Measurements from ENCODE around the gene GOPC.

DNA sequence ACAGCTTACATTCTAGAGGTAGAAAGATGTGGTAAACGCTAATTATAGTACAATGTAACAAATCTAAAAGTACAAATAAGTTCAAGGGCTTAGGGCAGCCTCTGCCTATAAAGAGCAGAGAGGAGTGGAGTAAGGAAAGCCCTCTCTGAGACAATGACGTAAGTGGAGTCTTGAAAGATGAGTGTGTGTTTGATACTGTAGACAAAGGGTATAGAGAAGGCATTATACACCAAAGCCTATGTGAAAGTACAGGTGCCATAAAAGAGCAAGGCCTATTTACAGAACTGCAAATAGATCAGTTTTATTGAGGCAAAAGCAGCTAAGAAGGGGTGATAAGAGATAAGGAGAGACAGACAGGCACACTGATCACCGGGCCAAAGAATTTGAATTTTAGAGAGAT, 10.9 kb downstream of the GOPC start:
- TF ChIP-seq, protein P1, sequence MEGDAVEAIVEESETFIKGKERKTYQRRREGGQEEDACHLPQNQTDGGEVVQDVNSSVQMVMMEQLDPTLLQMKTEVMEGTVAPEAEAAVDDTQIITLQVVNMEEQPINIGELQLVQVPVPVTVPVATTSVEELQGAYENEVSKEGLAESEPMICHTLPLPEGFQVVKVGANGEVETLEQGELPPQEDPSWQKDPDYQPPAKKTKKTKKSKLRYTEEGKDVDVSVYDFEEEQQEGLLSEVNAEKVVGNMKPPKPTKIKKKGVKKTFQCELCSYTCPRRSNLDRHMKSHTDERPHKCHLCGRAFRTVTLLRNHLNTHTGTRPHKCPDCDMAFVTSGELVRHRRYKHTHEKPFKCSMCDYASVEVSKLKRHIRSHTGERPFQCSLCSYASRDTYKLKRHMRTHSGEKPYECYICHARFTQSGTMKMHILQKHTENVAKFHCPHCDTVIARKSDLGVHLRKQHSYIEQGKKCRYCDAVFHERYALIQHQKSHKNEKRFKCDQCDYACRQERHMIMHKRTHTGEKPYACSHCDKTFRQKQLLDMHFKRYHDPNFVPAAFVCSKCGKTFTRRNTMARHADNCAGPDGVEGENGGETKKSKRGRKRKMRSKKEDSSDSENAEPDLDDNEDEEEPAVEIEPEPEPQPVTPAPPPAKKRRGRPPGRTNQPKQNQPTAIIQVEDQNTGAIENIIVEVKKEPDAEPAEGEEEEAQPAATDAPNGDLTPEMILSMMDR (IDR thresholded peaks at IDR 0.05), result no peak
- TF ChIP-seq EP300 (IDR thresholded peaks at IDR 0.05), result no peak

Measured in gastroesophageal sphincter (tissue), 3 donors.